ENCODE data around the gene VPS52.

The VPS52 gene

GRCh38 chr6:33216117-33216649 is 55.5 kb downstream of the VPS52 start:
- no peak for TF ChIP-seq CTCF (IDR thresholded peaks at IDR 0.05)
- peaks cover 50% of the 10 kb centered on the region for H3K27me3 ChIP-seq
- no peaks in the 10 kb centered on the region for H3K9me3 ChIP-seq
- H3K27ac ChIP-seq: no peak overlapping the region
- H3K36me3 ChIP-seq: peaks cover 9% of the 10 kb centered on the region
- H3K4me1 ChIP-seq (ENCODE audit: control insufficient read depth in 1 of 2, insufficient read depth in 1 of 2, low read depth in 1 of 2, low read length in 1 of 2): peaks cover 12% of the 10 kb centered on the region in 2 experiments
- H3K4me3 ChIP-seq (ENCODE audit: low read depth in 1 of 2, low read length in 1 of 2): no peak overlapping the region

GRCh38 chr6:33215271-33216116 is 56.2 kb downstream of the VPS52 start:
- Histone ChIP-seq H3K4me1 (ENCODE audit: control insufficient read depth in 1 of 2, insufficient read depth in 1 of 2, low read depth in 1 of 2, low read length in 1 of 2) (peaks cover 12% of the 10 kb centered on the region in 2 experiments), H3K9me3 (no peaks in the 10 kb centered on the region), H3K27ac (no peak overlapping the region), H3K27me3 (peaks cover 47% of the 10 kb centered on the region), H3K36me3 (peaks cover 9% of the 10 kb centered on the region), H3K4me3 (ENCODE audit: low read depth in 1 of 2, low read length in 1 of 2) (no peak overlapping the region)
- TF ChIP-seq CTCF (IDR thresholded peaks at IDR 0.05): no peak

GRCh38 chr6:33213989-33214335 is 57.7 kb downstream of the VPS52 start:
- H3K4me3 ChIP-seq (ENCODE audit: low read depth in 1 of 2, low read length in 1 of 2): no peak overlapping the region
- H3K36me3 ChIP-seq: peaks cover 9% of the 10 kb centered on the region
- H3K9me3 ChIP-seq: no peaks in the 10 kb centered on the region
- H3K4me1 ChIP-seq (ENCODE audit: control insufficient read depth in 1 of 2, insufficient read depth in 1 of 2, low read depth in 1 of 2, low read length in 1 of 2): peaks cover 12 to 13% of the 10 kb centered on the region in 2 experiments
- H3K27ac ChIP-seq: no peak overlapping the region
- no peak for TF ChIP-seq CTCF (IDR thresholded peaks at IDR 0.05)
- H3K27me3 ChIP-seq: peaks cover 47% of the 10 kb centered on the region

- TF ChIP-seq CTCF (IDR thresholded peaks at IDR 0.05): no peak
- no peaks in the 10 kb centered on the region for H3K9me3 ChIP-seq
- peaks cover 16 to 19% of the 10 kb centered on the region in 2 experiments for H3K4me1 ChIP-seq (ENCODE audit: control insufficient read depth in 1 of 2, insufficient read depth in 1 of 2, low read depth in 1 of 2, low read length in 1 of 2)
- no peak overlapping the region for H3K27ac ChIP-seq
- peaks cover 47% of the 10 kb centered on the region for H3K27me3 ChIP-seq
- peaks cover 9% of the 10 kb centered on the region for H3K36me3 ChIP-seq
- no peak overlapping the region for H3K4me3 ChIP-seq (ENCODE audit: low read depth in 1 of 2, low read length in 1 of 2)
Observed at GRCh38 chr6:33213166-33213988, 58.3 kb downstream of the VPS52 start.

- Histone ChIP-seq H3K36me3 (peaks cover 9% of the 10 kb centered on the region), H3K4me1 (ENCODE audit: control insufficient read depth in 1 of 2, insufficient read depth in 1 of 2, low read depth in 1 of 2, low read length in 1 of 2) (peaks cover 18 to 22% of the 10 kb centered on the region in 2 experiments), H3K4me3 (ENCODE audit: low read depth in 1 of 2, low read length in 1 of 2) (no peak overlapping the region), H3K27me3 (peaks cover 47% of the 10 kb centered on the region), H3K27ac (no peak overlapping the region), H3K9me3 (no peaks in the 10 kb centered on the region)
- TF ChIP-seq CTCF (IDR thresholded peaks at IDR 0.05): no peak
Observed at GRCh38 chr6:33212857-33213165, 58.9 kb downstream of the VPS52 start.

All from neutrophil (primary cell).